SK-N-SH treated with all-trans-retinoic acid at 6 μM for 48 hours (cell line): Measurements from ENCODE around the gene ZXDC.

Experiments
- BACH2 ChIP-seq: fragments of 250-450 bp; sonication (Bioruptor Pico); IDR thresholded peaks from 2 replicates; pipeline ENCODE4 v1.9.0; 2021; ENCODE audit warnings: mild to moderate bottlenecking, borderline replicate concordance
- ISL1 ChIP-seq: fragments of 250-450 bp; sonication (Bioruptor Pico); IDR thresholded peaks from 2 replicates; pipeline ENCODE4 v2.1.2; 2022; ENCODE audit warnings: mild to moderate bottlenecking, moderate library complexity
- ZFP3 ChIP-seq: fragments of 250-450 bp; sonication (Bioruptor Pico); IDR thresholded peaks from 2 replicates; pipeline ENCODE4 v1.5.0; 2020; ENCODE audit warnings: mild to moderate bottlenecking, moderate library complexity
- ZFP30 ChIP-seq: fragments of 450-650 bp; formaldehyde crosslinking; IDR thresholded peaks from 2 replicates; pipeline ENCODE4 v1.5.0; 2022; ENCODE audit warnings: mild to moderate bottlenecking, moderate library complexity

DNA sequence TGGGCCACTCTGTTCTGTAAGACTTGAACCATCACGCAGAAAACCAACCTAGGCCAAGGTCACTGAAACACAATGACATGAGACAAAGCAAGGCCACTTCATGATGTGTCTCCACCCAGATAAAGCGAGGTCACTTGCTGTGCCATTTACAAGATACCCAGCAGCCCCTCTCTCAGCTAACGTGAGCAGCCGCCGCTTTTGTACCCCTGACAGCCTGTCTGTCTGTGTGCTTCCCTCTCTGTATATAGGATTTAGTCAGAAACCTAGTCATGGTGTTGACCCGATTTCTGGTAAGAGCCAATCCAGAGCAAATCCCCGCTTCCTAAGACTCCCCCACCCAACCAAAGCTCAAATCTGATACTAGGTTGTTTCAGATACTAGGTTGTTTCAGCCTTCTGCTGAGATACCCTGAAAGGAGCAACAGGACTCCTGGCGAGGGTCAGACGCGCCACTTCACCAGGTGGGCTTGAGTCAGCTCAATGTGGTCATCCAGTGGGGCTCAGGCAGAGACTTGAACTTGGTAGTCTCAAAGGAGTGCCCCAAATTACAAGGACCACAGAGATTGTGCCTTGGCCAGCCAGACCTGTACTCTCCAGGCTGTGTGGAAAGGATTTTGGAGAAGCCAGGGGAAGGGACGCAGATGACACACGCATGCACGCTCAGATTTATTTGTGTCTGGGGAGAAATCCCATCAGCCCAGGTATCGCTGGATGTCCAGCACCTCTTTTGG, 3.1 kb upstream of the ZXDC start:
- no peak for TF ChIP-seq ZFP30 (CRISPR knock-in tag)
- no peak for TF ChIP-seq ZFP3 (CRISPR knock-in tag)
- no peak for TF ChIP-seq ISL1 (CRISPR knock-in tag)
- TF ChIP-seq BACH2 (CRISPR knock-in tag): no peak
